Ovary (tissue), 9 donors: Measurements from ENCODE around the gene UBR3. TPM values are rescaled to one million over a fixed set of nuclear protein-coding genes. Genes with fewer than 3 reads are reported as not detected.
"Not testable (repeated sequence)": the region's sequence is repeated elsewhere in the genome, so short reads cannot be mapped to it uniquely, and the experiment has no call there.

Source experiments
- DNase-seq, 5 donors: peaks; one replicate each; pipeline ENCODE4 v3.0.0-alpha.2; 2019 to 2020
- H3K27ac ChIP-seq, 2 donors: fragments of 200-600 bp; one replicate each; pipeline versions ENCODE4 v1.5.1 to v1.8.0; 2019 to 2022
- H3K27me3 ChIP-seq: fragments of 200-600 bp; one replicate; pipeline ENCODE4 v1.8.0; 2022
- H3K36me3 ChIP-seq: fragments of 200-600 bp; sonication (generic); one replicate; pipeline ENCODE4 v1.5.1; 2019
- H3K4me1 ChIP-seq: one replicate; pipeline ENCODE4 v1.8.1; 2013; ENCODE audit warnings: mild to moderate bottlenecking, moderate library complexity; ENCODE audit not compliant: insufficient read depth
- H3K4me3 ChIP-seq: fragments of 200-600 bp; sonication (generic); one replicate; pipeline ENCODE4 v1.5.1; 2017
- H3K9me3 ChIP-seq, 2 donors: fragments of 200-600 bp in 1 of 2; sonication (generic) in 1 of 2; one replicate each; pipeline versions ENCODE4 v1.5.1 to v1.8.1; 2013 to 2019; ENCODE audit warnings: mild to moderate bottlenecking in 1 of 2, moderate library complexity in 1 of 2
- EP300 ChIP-seq: sonication (generic); formaldehyde crosslinking; IDR thresholded peaks from one replicate; pipeline ENCODE4 v1.6.1; 2017; ENCODE audit warnings: antibody characterized with exemption
- POLR2A ChIP-seq: fragments of 450-650 bp; IDR thresholded peaks from one replicate; pipeline ENCODE4 v1.6.1; 2017; ENCODE audit warnings: antibody characterized with exemption, mild to moderate bottlenecking, moderate library complexity
- WGBS, 3 donors: extraction: QIAGEN DNeasy Blood & Tissue Kit in 1 of 3; methylation state at CpG; one replicate each; pipeline versions ENCODE4 v1.1.5 to v1.1.7; 2013 to 2017; 5-methylcytosine and 5-hydroxymethylcytosine counted together
- intact Hi-C, 4 donors: fragments of 100-400 bp; cut with DNase I; formaldehyde crosslinking; loops; one replicate each; pipeline versions ENCODE4 v1.11.0 to v1.15.1; 2022 to 2023
- polyA plus RNA-seq, 2 donors: library from polyadenylated mRNA; stranded (reverse); fragments of 200-250 nt in 1 of 2; fragments of 350-450 nt in 1 of 2; fragmentation: Illumina TruSeq in 1 of 2; extraction: RNeasy Lipid Tissue Mini Kit (QIAGEN cat#74804) in 1 of 2; gene quantifications; one replicate each; pipeline ENCODE4 v1.2.3, GENCODE V29; 2013 to 2014
- small RNA-seq: library from RNA; depleted of rRNA; stranded (forward); fragments of <200 nt; gene quantifications from one replicate; pipeline ENCODE3, GENCODE V24; 2016
- total RNA-seq, 7 donors: library from RNA; depleted of rRNA in 2 of 7; stranded (reverse); fragments of >200 nt in 2 of 7; fragmentation: NEBNext Ultra II Directional in 3 of 7; extraction: Animal tissue kit (Norgen Biotek cat#: 25700) in 3 of 7; gene quantifications; one replicate each; pipeline versions ENCODE4 v1.1.0 to v1.2.4, GENCODE V29; 2016 to 2023
- TF ChIP-seq, protein P1 (sequence below), 3 donors: fragments of 450-650 bp in 2 of 3; fragments of 200-600 bp in 1 of 3; IDR thresholded peaks; one replicate each; pipeline versions ENCODE4 v1.5.1 to v1.8.0; 2016 to 2022; ENCODE audit warnings: antibody characterized with exemption in 3 of 3, mild to moderate bottlenecking in 1 of 3
- donor health status: DM: no; HTN: no; CAD: no; lungs with moderate emphysema.
- donor health status: DM: no; HTN: no; CAD: no.
- donor health status: Bipolar disorder and iron deficiency.
- donor health status: DM: yes; HTN: yes; CAD: no.
- donor health status: DM: no; HTN: no; CAD: no.
- donor health status: DM: yes; HTN: yes; CAD: no.

UBR3 gene
- total and polyA plus RNA-seq, 9 donors = 13.6 to 63.4 (median 45.1) TPM

DNA sequence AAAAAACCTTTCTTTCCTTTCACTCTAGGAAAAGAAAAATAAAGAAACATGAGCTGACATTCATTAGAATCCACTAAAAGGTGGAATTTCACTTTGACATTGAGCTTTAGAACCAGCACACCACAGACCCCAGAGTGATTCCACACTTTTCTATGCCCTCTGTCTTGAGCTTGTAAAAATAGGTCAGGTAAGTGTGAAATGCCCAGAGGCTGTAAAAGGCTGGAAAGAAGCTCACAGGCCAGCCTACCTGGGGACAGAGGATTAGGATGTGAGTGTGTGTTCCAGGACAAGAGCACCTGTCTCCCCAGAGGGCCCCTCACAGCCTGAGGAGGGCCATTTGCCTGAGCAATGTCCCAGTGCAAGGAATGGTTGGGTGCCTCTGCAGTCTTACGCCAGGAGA is 294.4 kb downstream of the UBR3 start:
- TF ChIP-seq, protein P1, sequence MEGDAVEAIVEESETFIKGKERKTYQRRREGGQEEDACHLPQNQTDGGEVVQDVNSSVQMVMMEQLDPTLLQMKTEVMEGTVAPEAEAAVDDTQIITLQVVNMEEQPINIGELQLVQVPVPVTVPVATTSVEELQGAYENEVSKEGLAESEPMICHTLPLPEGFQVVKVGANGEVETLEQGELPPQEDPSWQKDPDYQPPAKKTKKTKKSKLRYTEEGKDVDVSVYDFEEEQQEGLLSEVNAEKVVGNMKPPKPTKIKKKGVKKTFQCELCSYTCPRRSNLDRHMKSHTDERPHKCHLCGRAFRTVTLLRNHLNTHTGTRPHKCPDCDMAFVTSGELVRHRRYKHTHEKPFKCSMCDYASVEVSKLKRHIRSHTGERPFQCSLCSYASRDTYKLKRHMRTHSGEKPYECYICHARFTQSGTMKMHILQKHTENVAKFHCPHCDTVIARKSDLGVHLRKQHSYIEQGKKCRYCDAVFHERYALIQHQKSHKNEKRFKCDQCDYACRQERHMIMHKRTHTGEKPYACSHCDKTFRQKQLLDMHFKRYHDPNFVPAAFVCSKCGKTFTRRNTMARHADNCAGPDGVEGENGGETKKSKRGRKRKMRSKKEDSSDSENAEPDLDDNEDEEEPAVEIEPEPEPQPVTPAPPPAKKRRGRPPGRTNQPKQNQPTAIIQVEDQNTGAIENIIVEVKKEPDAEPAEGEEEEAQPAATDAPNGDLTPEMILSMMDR (IDR thresholded peaks at IDR 0.05) = no peak
- no peak for TF ChIP-seq EP300
- no peak for TF ChIP-seq POLR2A
- Histone ChIP-seq H3K36me3 (no peaks in the 10 kb centered on the region), H3K27ac (no peak overlapping the region), H3K27me3 (no peaks in the 10 kb centered on the region), H3K4me1 (no peaks in the 10 kb centered on the region), H3K4me3 (no peak overlapping the region), H3K9me3 (peaks cover 0 to 3% of the 10 kb centered on the region in 2 donors)
- intact Hi-C loops = no loop called here
- no peak for DNase-seq
- 95 to 100% (median 97%) methylated on average over 1 of the region's 1 CpG for WGBS, 3 donors

DNA sequence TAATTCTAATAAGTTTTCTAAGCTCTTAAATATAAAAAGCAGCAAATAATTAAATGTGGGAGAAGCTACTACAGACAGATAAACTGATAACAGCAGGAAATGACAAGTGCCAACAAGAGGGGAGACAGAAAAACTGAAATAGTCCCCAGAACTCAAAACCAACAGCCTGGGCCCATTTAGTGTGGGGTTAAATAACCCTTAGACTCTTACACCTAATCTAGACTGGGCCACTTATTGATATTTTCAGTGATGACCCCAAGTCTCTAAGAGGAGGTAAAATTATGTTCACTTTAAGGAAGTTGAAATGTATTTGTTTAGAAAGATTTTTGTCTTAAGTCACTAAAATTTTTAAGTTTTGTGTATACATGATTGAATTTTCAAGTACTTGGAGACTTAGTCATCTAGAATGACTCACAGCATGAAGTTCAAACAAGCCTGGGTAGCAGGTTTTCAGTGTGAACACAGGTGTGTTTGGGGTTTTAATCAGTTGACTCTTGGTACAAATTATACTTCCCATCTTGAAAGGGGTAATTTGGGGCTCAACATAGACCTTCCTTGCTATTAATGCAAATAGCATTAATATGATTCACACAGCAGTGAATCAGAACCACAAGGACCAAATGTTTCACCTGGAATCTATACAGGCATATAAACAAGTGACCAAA is 295.8 kb downstream of the UBR3 start:
- DNase-seq = no peak
- TF ChIP-seq, protein P1 (IDR thresholded peaks at IDR 0.05) = no peak
- no peak for TF ChIP-seq POLR2A
- H3K27me3 ChIP-seq = no peaks in the 10 kb centered on the region
- H3K9me3 ChIP-seq = no peaks in the 10 kb centered on the region
- H3K4me3 ChIP-seq = no peak overlapping the region
- H3K27ac ChIP-seq = no peak overlapping the region
- no peaks in the 10 kb centered on the region for H3K36me3 ChIP-seq
- H3K4me1 ChIP-seq = no peaks in the 10 kb centered on the region
- intact Hi-C loops = no loop called here

DNA sequence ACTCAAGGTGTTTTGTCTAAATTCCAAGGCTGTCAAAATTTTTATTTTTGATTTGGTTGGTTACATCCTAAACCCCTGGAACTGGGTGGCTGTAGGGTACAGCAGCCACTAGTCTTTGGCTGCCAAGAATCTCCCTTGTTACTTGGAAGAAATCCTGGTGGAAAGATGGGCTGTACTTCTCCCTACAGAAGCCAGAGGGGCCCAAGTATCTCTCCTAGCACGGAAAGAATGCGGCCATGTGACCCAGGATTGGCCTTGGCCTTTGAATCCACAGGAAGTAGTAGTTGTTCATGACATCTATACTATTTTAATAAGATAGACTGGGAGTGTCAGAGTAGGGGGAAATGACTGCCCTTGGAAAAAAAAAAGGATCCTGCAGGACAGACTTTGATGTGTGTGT is 296.3 kb downstream of the UBR3 start:
- Histone ChIP-seq H3K9me3 (no peaks in the 10 kb centered on the region), H3K36me3 (no peaks in the 10 kb centered on the region), H3K4me3 (no peak overlapping the region), H3K27ac (no peak overlapping the region), H3K4me1 (no peaks in the 10 kb centered on the region), H3K27me3 (no peaks in the 10 kb centered on the region)
- TF ChIP-seq POLR2A = no peak
- TF ChIP-seq EP300 = no peak
- TF ChIP-seq, protein P1 (IDR thresholded peaks at IDR 0.05) = no peak
- 25 to 37% (median 27%) methylated on average over 2 of the region's 2 CpGs for WGBS, 3 donors
- intact Hi-C loops = no loop called here
- no peak for DNase-seq

DNA sequence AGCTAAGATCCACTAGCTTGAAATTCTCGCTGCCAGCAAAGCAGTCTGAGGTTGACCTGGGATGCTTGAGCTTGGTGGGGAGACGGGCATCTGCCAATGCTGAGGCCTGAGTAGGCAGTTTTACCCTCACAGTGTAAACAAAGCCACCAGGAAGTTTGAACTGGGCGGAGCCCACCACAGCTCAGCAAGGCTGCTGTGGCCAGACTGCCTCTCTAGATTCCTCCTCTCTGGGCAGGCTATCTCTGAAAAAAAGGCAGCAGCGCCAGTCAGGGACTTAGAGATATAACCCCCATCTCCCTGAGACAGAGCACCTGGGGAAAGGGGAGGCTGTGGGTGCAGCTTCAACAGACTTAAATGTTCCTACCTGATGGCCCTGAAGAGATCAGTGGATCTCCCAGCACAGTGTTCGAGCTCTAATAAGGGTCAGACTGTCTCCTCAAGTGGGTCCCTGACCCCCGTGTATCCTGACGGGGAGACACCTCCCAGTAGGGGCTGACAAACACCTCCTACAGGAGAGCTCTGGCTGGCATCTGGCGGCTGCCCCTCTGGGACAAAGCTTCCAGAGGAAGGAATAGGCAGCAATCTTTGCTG is 299.0 kb downstream of the UBR3 start:
- H3K9me3 ChIP-seq, H3K27ac ChIP-seq, H3K4me3 ChIP-seq, H3K36me3 ChIP-seq, H3K27me3 ChIP-seq, intact Hi-C loops, DNase-seq, H3K4me1 ChIP-seq: not testable (repeated sequence)
- 89 to 90% (median 89%) methylated on average over 8 of the region's 8 CpGs for WGBS, 3 donors

Small RNAs within 50 kb of the gene (small RNA-seq; reads per million reads assigned to genes)
- gene RNU6-1006P = not detected

Other genes starting within 250 kb of the UBR3 start
- gene PPIG, start 243.1 kb upstream of the UBR3 start, total RNA-seq = 10 to 100 TPM; 35.2 to 64.5 (median 55.4) TPM
- gene PPIG, start 243.1 kb upstream of the UBR3 start, polyA plus RNA-seq = 10 to 100 TPM; 29.3 to 36.4 TPM
- gene CFAP210, start 133.0 kb upstream of the UBR3 start, total RNA-seq = 1 to 10 TPM in 4 of 7 donors, under 1 TPM in 2, not detected in 1; 0.35 to 2.8 (median 1.4) TPM
- under 1 TPM; 0.07 to 0.18 TPM for gene CFAP210, start 133.0 kb upstream of the UBR3 start, polyA plus RNA-seq
- gene PHOSPHO2, start 133.0 kb upstream of the UBR3 start, total RNA-seq = 1 to 10 TPM; 5.4 to 7.9 (median 6.3) TPM
- gene PHOSPHO2, start 133.0 kb upstream of the UBR3 start, polyA plus RNA-seq = 1 to 10 TPM; 2.4 to 3.6 TPM
- gene KLHL23, start 93.6 kb upstream of the UBR3 start, total RNA-seq = 10 to 100 TPM; 14.7 to 27.4 (median 19.3) TPM
- 10 to 100 TPM; 10.2 to 23.0 TPM for gene KLHL23, start 93.6 kb upstream of the UBR3 start, polyA plus RNA-seq
- 10 to 100 TPM; 50.1 to 95.7 (median 74.1) TPM for gene SSB, start 28.6 kb upstream of the UBR3 start, total RNA-seq
- 100 to 1,000 TPM in 1 of 2 donors, 10 to 100 TPM in 1; 78.3 to 103 TPM for gene SSB, start 28.6 kb upstream of the UBR3 start, polyA plus RNA-seq
- 10 to 100 TPM; 19.9 to 44.0 (median 26.4) TPM for gene METTL5, start 2.5 kb upstream of the UBR3 start, total RNA-seq
- gene METTL5, start 2.5 kb upstream of the UBR3 start, polyA plus RNA-seq = 10 to 100 TPM; 36.0 to 40.3 TPM